ENCODE measurements around the gene ISL2. TPM values are rescaled to one million over a fixed set of nuclear protein-coding genes. Genes with fewer than 3 reads are reported as not detected.

The ISL2 gene
- total and polyA plus RNA-seq, 9 of the 15 experiments (the other 6 are each of a cell fraction or from before 2014, with no cell fraction given) = 0.15 to 23.7 (median 4.0) TPM

DNA sequence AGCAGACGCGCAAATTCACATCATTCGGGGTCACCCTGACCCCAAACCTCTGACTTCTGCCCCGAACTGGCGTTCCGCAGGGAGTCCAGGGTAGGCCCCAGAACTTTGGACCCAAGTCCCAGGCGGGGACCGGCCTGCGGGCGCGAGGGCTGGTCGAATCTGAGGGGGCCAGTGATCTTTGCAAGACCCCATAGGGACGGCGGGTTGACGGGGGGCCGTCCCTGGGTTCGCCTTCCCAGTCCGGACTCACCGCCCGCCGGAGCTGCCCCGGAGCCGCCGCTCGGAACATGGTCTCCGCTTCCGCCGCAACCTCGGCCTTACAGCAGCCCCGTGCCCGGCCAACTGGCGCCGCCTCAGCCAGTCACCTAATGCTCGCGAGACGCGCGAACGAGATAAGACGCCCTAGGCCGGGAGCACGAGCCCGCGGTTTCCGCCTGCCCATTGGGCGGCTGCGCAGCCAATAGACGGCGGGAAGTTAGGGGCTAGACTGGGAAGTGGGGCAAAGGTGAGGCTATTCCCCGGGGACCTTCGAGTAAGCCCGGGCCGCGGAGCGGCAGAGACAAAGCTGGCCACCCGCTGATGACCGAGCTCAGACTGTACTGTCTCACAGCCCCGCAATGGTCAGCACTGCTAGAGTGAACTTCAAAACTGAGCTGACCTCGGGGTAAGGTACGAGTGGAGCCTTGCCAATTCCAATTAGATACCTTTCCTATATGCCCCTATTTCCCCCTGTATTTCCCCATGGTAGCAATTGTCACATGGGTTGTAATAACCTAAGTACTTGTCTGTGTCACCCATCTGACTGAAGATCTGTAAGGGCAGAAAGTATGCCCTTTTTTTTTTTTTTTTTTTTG is 25.2 kb upstream of the ISL2 start, which contains the start of gene ETFA (continued):
- TF ChIP-seq KDM2B (CRISPR knock-in tag; IDR thresholded peaks at IDR 0.05) (no peak), ARID2 (IDR thresholded peaks at IDR 0.05) (no peak), ELF2 (CRISPR knock-in tag; IDR thresholded peaks at IDR 0.05) (no peak), ZKSCAN8 (CRISPR knock-in tag; IDR thresholded peaks at IDR 0.05) (no peak), SAFB (IDR thresholded peaks at IDR 0.05; ENCODE audit: borderline replicate concordance, low read depth, low read length) (no peak), MAFG (tag; conservative IDR thresholded peaks at IDR 0.05) (no peak), ZNF444 (CRISPR knock-in tag; IDR thresholded peaks at IDR 0.05) (no peak; the same call in 1 of the 2 replicates), ZFP1 (CRISPR knock-in tag; IDR thresholded peaks at IDR 0.05) (no peak), HNRNPL (IDR thresholded peaks at IDR 0.05; ENCODE audit: low read depth, low read length) (peak; percentile 60; the same call in 1 of the 2 replicates), NR4A1 (CRISPR knock-in tag; IDR thresholded peaks at IDR 0.05) (no peak), NR4A1 (tag; IDR thresholded peaks at IDR 0.05) (no peak; the same call in 1 of the 2 replicates), TBP (optimal IDR thresholded peaks at IDR 0.05; ENCODE audit: low read depth, low read length) (peak; percentile 92)
- TF ChIP-seq, protein P1, sequence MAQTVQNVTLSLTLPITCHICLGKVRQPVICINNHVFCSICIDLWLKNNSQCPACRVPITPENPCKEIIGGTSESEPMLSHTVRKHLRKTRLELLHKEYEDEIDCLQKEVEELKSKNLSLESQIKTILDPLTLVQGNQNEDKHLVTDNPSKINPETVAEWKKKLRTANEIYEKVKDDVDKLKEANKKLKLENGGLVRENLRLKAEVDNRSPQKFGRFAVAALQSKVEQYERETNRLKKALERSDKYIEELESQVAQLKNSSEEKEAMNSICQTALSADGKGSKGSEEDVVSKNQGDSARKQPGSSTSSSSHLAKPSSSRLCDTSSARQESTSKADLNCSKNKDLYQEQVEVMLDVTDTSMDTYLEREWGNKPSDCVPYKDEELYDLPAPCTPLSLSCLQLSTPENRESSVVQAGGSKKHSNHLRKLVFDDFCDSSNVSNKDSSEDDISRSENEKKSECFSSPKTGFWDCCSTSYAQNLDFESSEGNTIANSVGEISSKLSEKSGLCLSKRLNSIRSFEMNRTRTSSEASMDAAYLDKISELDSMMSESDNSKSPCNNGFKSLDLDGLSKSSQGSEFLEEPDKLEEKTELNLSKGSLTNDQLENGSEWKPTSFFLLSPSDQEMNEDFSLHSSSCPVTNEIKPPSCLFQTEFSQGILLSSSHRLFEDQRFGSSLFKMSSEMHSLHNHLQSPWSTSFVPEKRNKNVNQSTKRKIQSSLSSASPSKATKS (CRISPR knock-in tag; IDR thresholded peaks at IDR 0.05) = no peak
- TF ChIP-seq, protein P2, sequence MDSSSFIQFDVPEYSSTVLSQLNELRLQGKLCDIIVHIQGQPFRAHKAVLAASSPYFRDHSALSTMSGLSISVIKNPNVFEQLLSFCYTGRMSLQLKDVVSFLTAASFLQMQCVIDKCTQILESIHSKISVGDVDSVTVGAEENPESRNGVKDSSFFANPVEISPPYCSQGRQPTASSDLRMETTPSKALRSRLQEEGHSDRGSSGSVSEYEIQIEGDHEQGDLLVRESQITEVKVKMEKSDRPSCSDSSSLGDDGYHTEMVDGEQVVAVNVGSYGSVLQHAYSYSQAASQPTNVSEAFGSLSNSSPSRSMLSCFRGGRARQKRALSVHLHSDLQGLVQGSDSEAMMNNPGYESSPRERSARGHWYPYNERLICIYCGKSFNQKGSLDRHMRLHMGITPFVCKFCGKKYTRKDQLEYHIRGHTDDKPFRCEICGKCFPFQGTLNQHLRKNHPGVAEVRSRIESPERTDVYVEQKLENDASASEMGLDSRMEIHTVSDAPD (CRISPR knock-in tag; IDR thresholded peaks at IDR 0.05) = no peak
- TF ChIP-seq, protein P3, sequence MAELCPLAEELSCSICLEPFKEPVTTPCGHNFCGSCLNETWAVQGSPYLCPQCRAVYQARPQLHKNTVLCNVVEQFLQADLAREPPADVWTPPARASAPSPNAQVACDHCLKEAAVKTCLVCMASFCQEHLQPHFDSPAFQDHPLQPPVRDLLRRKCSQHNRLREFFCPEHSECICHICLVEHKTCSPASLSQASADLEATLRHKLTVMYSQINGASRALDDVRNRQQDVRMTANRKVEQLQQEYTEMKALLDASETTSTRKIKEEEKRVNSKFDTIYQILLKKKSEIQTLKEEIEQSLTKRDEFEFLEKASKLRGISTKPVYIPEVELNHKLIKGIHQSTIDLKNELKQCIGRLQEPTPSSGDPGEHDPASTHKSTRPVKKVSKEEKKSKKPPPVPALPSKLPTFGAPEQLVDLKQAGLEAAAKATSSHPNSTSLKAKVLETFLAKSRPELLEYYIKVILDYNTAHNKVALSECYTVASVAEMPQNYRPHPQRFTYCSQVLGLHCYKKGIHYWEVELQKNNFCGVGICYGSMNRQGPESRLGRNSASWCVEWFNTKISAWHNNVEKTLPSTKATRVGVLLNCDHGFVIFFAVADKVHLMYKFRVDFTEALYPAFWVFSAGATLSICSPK (IDR thresholded peaks at IDR 0.05; ENCODE audit: borderline replicate concordance) = no peak
- TF ChIP-seq, protein P4, sequence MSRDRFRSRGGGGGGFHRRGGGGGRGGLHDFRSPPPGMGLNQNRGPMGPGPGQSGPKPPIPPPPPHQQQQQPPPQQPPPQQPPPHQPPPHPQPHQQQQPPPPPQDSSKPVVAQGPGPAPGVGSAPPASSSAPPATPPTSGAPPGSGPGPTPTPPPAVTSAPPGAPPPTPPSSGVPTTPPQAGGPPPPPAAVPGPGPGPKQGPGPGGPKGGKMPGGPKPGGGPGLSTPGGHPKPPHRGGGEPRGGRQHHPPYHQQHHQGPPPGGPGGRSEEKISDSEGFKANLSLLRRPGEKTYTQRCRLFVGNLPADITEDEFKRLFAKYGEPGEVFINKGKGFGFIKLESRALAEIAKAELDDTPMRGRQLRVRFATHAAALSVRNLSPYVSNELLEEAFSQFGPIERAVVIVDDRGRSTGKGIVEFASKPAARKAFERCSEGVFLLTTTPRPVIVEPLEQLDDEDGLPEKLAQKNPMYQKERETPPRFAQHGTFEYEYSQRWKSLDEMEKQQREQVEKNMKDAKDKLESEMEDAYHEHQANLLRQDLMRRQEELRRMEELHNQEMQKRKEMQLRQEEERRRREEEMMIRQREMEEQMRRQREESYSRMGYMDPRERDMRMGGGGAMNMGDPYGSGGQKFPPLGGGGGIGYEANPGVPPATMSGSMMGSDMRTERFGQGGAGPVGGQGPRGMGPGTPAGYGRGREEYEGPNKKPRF (IDR thresholded peaks at IDR 0.05; ENCODE audit: low read depth, low read length) = no peak
- TF ChIP-seq, protein P5, sequence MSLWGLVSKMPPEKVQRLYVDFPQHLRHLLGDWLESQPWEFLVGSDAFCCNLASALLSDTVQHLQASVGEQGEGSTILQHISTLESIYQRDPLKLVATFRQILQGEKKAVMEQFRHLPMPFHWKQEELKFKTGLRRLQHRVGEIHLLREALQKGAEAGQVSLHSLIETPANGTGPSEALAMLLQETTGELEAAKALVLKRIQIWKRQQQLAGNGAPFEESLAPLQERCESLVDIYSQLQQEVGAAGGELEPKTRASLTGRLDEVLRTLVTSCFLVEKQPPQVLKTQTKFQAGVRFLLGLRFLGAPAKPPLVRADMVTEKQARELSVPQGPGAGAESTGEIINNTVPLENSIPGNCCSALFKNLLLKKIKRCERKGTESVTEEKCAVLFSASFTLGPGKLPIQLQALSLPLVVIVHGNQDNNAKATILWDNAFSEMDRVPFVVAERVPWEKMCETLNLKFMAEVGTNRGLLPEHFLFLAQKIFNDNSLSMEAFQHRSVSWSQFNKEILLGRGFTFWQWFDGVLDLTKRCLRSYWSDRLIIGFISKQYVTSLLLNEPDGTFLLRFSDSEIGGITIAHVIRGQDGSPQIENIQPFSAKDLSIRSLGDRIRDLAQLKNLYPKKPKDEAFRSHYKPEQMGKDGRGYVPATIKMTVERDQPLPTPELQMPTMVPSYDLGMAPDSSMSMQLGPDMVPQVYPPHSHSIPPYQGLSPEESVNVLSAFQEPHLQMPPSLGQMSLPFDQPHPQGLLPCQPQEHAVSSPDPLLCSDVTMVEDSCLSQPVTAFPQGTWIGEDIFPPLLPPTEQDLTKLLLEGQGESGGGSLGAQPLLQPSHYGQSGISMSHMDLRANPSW (CRISPR knock-in tag; IDR thresholded peaks at IDR 0.05) = no peak
